Sigmoid colon (tissue), 7 donors: ENCODE data around the gene RBM46. TPM values are rescaled to one million over a fixed set of nuclear protein-coding genes. Genes with fewer than 3 reads are reported as not detected.

Experiments used
- polyA plus RNA-seq, 3 donors: library from polyadenylated mRNA; stranded (reverse); fragments of 200-250 nt; gene quantifications; one replicate each; pipeline ENCODE4 v1.2.3, GENCODE V29; 2013
- small RNA-seq, 3 donors: library from RNA; depleted of rRNA; stranded (forward); fragments of <200 nt; gene quantifications; one replicate each; pipeline ENCODE3, GENCODE V24; 2016
- total RNA-seq, 4 donors: library from RNA; depleted of rRNA; stranded (reverse); fragments of >200 nt; gene quantifications; one replicate each; pipeline ENCODE4 v1.1.0, GENCODE V29; 2016
- donor health status: healthy with polysubstance abuse.
- donor health status: Bipolar disorder and iron deficiency.
- donor health status: healthy.

The RBM46 gene
- total and polyA plus RNA-seq, 7 donors: 2.1 to 4.1 TPM; not detected in 5

Small RNAs within 50 kb of the gene (small RNA-seq; reads per million reads assigned to genes)
- gene RNU2-44P (0 reads per million in 3 donors), gene RNU2-66P (0 to 0.11 (median 0) reads per million in 3 donors)

Other genes starting within 250 kb of the RBM46 start
- gene PLRG1, start 230.9 kb upstream of the RBM46 start, total RNA-seq: 10 to 100 TPM; 41.3 to 73.1 (median 44.8) TPM
- 10 to 100 TPM; 24.7 to 40.7 (median 34.8) TPM for gene PLRG1, start 230.9 kb upstream of the RBM46 start, polyA plus RNA-seq
- gene FGB, start 218.3 kb upstream of the RBM46 start, total RNA-seq: not detected
- under 1 TPM in 1 of 3 donors, not detected in 2; 0.67 TPM for gene FGB, start 218.3 kb upstream of the RBM46 start, polyA plus RNA-seq
- not detected for gene FGA, start 190.5 kb upstream of the RBM46 start, total RNA-seq
- gene FGA, start 190.5 kb upstream of the RBM46 start, polyA plus RNA-seq: under 1 TPM in 1 of 3 donors, not detected in 2; 0.38 TPM
- gene FGG, start 168.6 kb upstream of the RBM46 start, total RNA-seq: not detected
- under 1 TPM in 1 of 3 donors, not detected in 2; 0.22 TPM for gene FGG, start 168.6 kb upstream of the RBM46 start, polyA plus RNA-seq
- gene LRAT, start 37.3 kb upstream of the RBM46 start, total RNA-seq: 1 to 10 TPM in 3 of 4 donors, under 1 TPM in 1; 0.83 to 2.1 (median 1.6) TPM
- gene LRAT, start 37.3 kb upstream of the RBM46 start, polyA plus RNA-seq: under 1 TPM in 2 of 3 donors, not detected in 1; 0.25 to 0.60 TPM